HCT116 (cell line): ENCODE results near the gene RAB3B.

ENCODE experiments used
- EGR1 ChIP-seq: IDR thresholded peaks from 2 replicates; pipeline ENCODE4 v1.6.1; 2012; ENCODE audit warnings: low read depth
- EZH2phosphoT487 ChIP-seq: fragments of 200-600 bp; IDR thresholded peaks from 2 replicates; pipeline ENCODE4 v1.6.1; 2018; ENCODE audit warnings: antibody characterized with exemption, borderline replicate concordance
- JUND ChIP-seq: IDR thresholded peaks from 2 replicates; pipeline ENCODE4 v1.6.1; 2012
- POLR2A ChIP-seq: IDR thresholded peaks from 2 replicates; pipeline ENCODE4 v1.7.0; 2011; ENCODE audit warnings: borderline replicate concordance; ENCODE audit not compliant: insufficient read depth, insufficient read length; ENCODE audit errors: extremely low read depth
- POLR2AphosphoS5 ChIP-seq: IDR thresholded peaks from 2 replicates; pipeline ENCODE4 v1.6.1; 2011; ENCODE audit warnings: mild to moderate bottlenecking, low read depth, low read length, moderate library complexity
- RAD21 ChIP-seq: IDR thresholded peaks from 2 replicates; pipeline ENCODE4 v1.6.1; 2012; ENCODE audit warnings: low read depth, mild to moderate bottlenecking
- SIN3A ChIP-seq: IDR thresholded peaks from 2 replicates; pipeline ENCODE4 v1.6.1; 2012; ENCODE audit warnings: low read depth
- SP1 ChIP-seq: IDR thresholded peaks from 2 replicates; pipeline ENCODE4 v1.6.1; 2012; ENCODE audit warnings: low read depth
- SRF ChIP-seq: IDR thresholded peaks from 2 replicates; pipeline ENCODE4 v1.6.1; 2012; ENCODE audit warnings: low read depth
- TF ChIP-seq, protein P1 (sequence below), 3 experiments: fragments of 200-600 bp in 1 of 3; sonication (generic) in 1 of 3; IDR thresholded peaks in 2 of 3; conservative IDR thresholded peaks in 1 of 3; 2 replicates each; pipeline ENCODE4 v1.5.1; 2012 to 2017; ENCODE audit warnings: low read depth in 2 of 3, low read length in 2 of 3, antibody characterized with exemption in 1 of 3, borderline replicate concordance in 1 of 3, control low read depth in 1 of 3, mild to moderate bottlenecking in 1 of 3, mixed read lengths in 1 of 3, mixed run types in 1 of 3, moderate library complexity in 1 of 3; ENCODE audit not compliant: insufficient read depth in 1 of 3
- TF ChIP-seq, protein P2 (sequence below): IDR thresholded peaks from 2 replicates; pipeline ENCODE4 v1.6.1; 2012
- TF ChIP-seq, protein P3 (sequence below): IDR thresholded peaks from 2 replicates; pipeline ENCODE4 v1.6.1; 2011; ENCODE audit warnings: mild to moderate bottlenecking, low read length, moderate library complexity; ENCODE audit not compliant: insufficient replicate concordance; ENCODE audit errors: extremely low read depth
- TF ChIP-seq, protein P4 (sequence below): IDR thresholded peaks from 2 replicates; pipeline ENCODE4 v1.6.1; 2012

DNA sequence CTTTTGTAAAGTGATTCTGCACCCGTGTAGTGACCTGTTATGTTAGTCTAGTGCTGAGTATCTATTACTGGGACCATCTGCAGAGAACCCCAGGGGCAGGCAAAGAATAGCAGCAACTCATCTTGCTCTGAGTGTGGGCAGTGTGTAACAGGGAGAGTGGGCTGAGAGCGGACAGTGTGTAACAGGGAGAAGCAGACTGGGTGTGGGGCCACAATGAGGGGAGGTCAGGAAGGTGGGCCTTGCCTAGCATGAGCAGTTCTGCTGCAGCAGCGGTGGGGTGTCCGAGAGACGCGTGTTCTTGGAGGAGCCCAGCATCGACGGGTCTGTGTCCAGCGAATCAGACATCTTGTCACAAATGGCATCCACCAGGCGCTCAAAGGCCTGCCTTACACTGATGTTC lies 70.8 kb downstream of the RAB3B start:
- TF ChIP-seq POLR2A (no peak), SRF (no peak), SP1 (no peak), POLR2AphosphoS5 (no peak), EGR1 (no peak), JUND (no peak), EZH2phosphoT487 (no peak), RAD21 (no peak), SIN3A (no peak)
- TF ChIP-seq, protein P1, sequence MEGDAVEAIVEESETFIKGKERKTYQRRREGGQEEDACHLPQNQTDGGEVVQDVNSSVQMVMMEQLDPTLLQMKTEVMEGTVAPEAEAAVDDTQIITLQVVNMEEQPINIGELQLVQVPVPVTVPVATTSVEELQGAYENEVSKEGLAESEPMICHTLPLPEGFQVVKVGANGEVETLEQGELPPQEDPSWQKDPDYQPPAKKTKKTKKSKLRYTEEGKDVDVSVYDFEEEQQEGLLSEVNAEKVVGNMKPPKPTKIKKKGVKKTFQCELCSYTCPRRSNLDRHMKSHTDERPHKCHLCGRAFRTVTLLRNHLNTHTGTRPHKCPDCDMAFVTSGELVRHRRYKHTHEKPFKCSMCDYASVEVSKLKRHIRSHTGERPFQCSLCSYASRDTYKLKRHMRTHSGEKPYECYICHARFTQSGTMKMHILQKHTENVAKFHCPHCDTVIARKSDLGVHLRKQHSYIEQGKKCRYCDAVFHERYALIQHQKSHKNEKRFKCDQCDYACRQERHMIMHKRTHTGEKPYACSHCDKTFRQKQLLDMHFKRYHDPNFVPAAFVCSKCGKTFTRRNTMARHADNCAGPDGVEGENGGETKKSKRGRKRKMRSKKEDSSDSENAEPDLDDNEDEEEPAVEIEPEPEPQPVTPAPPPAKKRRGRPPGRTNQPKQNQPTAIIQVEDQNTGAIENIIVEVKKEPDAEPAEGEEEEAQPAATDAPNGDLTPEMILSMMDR (IDR thresholded peaks at IDR 0.05 in 2 of 3, conservative IDR thresholded peaks at IDR 0.05 in 1 of 3; ENCODE audit: borderline replicate concordance in 1 of 3, insufficient read depth in 1 of 3, low read depth in 2 of 3, low read length in 2 of 3): no peak
- TF ChIP-seq, protein P2, sequence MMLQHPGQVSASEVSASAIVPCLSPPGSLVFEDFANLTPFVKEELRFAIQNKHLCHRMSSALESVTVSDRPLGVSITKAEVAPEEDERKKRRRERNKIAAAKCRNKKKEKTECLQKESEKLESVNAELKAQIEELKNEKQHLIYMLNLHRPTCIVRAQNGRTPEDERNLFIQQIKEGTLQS: no peak
- TF ChIP-seq, protein P3, sequence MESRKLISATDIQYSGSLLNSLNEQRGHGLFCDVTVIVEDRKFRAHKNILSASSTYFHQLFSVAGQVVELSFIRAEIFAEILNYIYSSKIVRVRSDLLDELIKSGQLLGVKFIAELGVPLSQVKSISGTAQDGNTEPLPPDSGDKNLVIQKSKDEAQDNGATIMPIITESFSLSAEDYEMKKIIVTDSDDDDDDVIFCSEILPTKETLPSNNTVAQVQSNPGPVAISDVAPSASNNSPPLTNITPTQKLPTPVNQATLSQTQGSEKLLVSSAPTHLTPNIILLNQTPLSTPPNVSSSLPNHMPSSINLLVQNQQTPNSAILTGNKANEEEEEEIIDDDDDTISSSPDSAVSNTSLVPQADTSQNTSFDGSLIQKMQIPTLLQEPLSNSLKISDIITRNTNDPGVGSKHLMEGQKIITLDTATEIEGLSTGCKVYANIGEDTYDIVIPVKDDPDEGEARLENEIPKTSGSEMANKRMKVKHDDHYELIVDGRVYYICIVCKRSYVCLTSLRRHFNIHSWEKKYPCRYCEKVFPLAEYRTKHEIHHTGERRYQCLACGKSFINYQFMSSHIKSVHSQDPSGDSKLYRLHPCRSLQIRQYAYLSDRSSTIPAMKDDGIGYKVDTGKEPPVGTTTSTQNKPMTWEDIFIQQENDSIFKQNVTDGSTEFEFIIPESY: no peak
- TF ChIP-seq, protein P4, sequence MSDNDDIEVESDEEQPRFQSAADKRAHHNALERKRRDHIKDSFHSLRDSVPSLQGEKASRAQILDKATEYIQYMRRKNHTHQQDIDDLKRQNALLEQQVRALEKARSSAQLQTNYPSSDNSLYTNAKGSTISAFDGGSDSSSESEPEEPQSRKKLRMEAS: no peak
